ENCODE results near the gene PFKL. TPM values are rescaled to one million over a fixed set of nuclear protein-coding genes. Genes with fewer than 3 reads are reported as not detected.
A peak's percentile ranks its signal among the peaks of the same experiment; 100 is the strongest.

PFKL gene
- total RNA-seq, 2 experiments from 2014 or later = 218 to 221 TPM

- ChIA-PET CTCF (no interaction called here), POLR2A (no interaction called here)
- Mint-ChIP-seq H3K4me3 (no peak overlapping the region), H3K27ac (no peak overlapping the region), H3K27me3 (no peaks in the 10 kb centered on the region), H3K9me3 (no peaks in the 10 kb centered on the region), H3K4me1 (peaks cover 36% of the 10 kb centered on the region), H3K36me3 (ENCODE audit: low read depth) (no peaks in the 10 kb centered on the region)
- DNase-seq = no peak
These were observed 5.3 kb upstream of the PFKL start for GRCh38 chr21:44294391-44295162.

DNA sequence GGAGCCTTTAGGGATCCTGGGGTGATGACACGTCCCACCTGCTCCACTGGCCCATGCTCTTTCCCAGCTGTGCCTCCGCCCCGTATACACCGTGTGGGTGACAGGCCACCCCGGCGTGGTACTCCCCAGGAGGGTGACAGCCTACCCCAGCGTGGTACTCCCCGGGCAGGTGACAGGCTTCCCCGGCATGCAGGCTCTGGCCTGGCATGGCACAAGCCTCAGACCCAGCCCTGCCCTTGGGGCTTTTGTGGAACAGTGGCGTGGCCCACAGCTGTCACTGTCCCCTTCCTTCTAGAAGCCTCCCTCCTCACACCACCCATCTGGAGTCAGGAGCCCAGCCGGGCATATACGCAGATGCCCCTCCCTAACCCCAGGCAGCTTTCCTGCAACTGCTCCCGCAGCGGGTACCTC, 4.7 kb upstream of the PFKL start:
- peaks cover 36% of the 10 kb centered on the region for H3K4me1 Mint-ChIP-seq
- H3K4me3 Mint-ChIP-seq = no peak overlapping the region
- peak overlapping the region; percentile 6 for H3K27ac Mint-ChIP-seq
- H3K36me3 Mint-ChIP-seq (ENCODE audit: low read depth) = no peaks in the 10 kb centered on the region
- POLR2A ChIA-PET = interaction anchor here (1.8 kb wide), 1 partner anchor 8 kb away, joined by 4 read pairs; no protein-coding TSS in a partner anchor
- no peaks in the 10 kb centered on the region for H3K9me3 Mint-ChIP-seq
- H3K27me3 Mint-ChIP-seq = no peaks in the 10 kb centered on the region
- CTCF ChIA-PET = interaction anchor here (1.3 kb wide), 1 partner anchor 18 kb away, joined by 3 read pairs; no protein-coding TSS in a partner anchor
- no peak for DNase-seq

- no peak for DNase-seq
- ChIA-PET CTCF (interaction anchor here (1.3 kb wide), 1 partner anchor 18 kb away, joined by 3 read pairs; no protein-coding TSS in a partner anchor), POLR2A (interaction anchor here (1.8 kb wide), 1 partner anchor 9 kb away, joined by 4 read pairs; no protein-coding TSS in a partner anchor)
- Mint-ChIP-seq H3K27ac (peak overlapping the region; percentile 6), H3K4me1 (peaks cover 36% of the 10 kb centered on the region), H3K4me3 (no peak overlapping the region), H3K9me3 (no peaks in the 10 kb centered on the region), H3K27me3 (no peaks in the 10 kb centered on the region), H3K36me3 (ENCODE audit: low read depth) (peaks cover under 1% of the 10 kb centered on the region)
These were observed 4.2 kb upstream of the PFKL start for GRCh38 chr21:44295646-44296045.

- no peak for DNase-seq
- H3K27ac Mint-ChIP-seq = no peak overlapping the region
- peaks cover 41% of the 10 kb centered on the region for H3K4me1 Mint-ChIP-seq
- H3K27me3 Mint-ChIP-seq = no peaks in the 10 kb centered on the region
- H3K9me3 Mint-ChIP-seq = no peaks in the 10 kb centered on the region
- CTCF ChIA-PET = interaction anchor here (1.3 kb wide), 1 partner anchor 19 kb away, joined by 3 read pairs; no protein-coding TSS in a partner anchor
- POLR2A ChIA-PET = interaction anchor here (1.8 kb wide), 1 partner anchor 9 kb away, joined by 4 read pairs; no protein-coding TSS in a partner anchor
- H3K36me3 Mint-ChIP-seq (ENCODE audit: low read depth) = peaks cover 3% of the 10 kb centered on the region
- H3K4me3 Mint-ChIP-seq = no peak overlapping the region
These were observed 3.7 kb upstream of the PFKL start for GRCh38 chr21:44296103-44296519.

- CTCF ChIA-PET = interaction anchor here (1.2 to 1.7 kb wide), 2 partner anchors 203 to 317 kb away, joined by 4 to 5 read pairs; no protein-coding TSS in a partner anchor
- POLR2A ChIA-PET = interaction anchor here (1.0 to 2.1 kb wide), 3 partner anchors 10 to 42 kb away, joined by 3 to 4 read pairs (median 4); no protein-coding TSS in a partner anchor
- Mint-ChIP-seq H3K27ac (no peak overlapping the region), H3K27me3 (no peaks in the 10 kb centered on the region), H3K9me3 (no peaks in the 10 kb centered on the region), H3K4me3 (no peak overlapping the region), H3K36me3 (ENCODE audit: low read depth) (peaks cover 3% of the 10 kb centered on the region), H3K4me1 (peaks cover 49% of the 10 kb centered on the region)
- DNase-seq = no peak
These were observed 2.9 kb upstream of the PFKL start for GRCh38 chr21:44296916-44297315.

DNA sequence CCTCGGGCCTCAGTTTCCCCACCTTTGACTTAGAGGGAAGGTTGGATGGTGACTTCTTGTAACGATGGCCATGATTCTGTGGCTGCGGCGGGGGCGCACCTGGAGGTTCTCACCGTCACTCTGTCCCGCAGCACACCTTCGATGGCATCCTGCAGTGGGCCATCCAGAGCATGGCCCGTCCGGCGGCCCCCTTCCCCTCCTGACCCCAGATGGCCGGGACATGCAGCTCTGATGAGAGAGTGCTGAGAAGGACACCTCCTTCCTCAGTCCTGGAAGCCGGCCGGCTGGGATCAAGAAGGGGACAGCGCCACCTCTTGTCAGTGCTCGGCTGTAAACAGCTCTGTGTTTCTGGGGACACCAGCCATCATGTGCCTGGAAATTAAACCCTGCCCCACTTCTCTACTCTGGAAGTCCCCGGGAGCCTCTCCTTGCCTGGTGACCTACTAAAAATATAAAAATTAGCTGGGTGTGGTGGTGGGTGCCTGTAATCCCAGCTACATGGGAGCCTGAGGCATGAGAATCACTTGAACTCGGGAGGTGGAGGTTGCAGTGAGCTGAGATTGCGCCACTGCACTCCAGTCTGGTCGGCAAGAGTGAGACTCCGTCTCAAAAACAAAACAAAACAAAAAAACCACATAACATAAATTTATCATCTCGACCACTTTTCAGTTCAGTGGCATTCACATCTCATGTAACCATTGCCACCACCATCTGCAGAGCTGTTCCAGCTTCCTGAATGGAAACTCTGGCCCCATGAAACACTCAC, 2.1 kb upstream of the PFKL start:
- Mint-ChIP-seq H3K4me1 (peaks cover 55% of the 10 kb centered on the region), H3K9me3 (no peaks in the 10 kb centered on the region), H3K27ac (peak overlapping the region; percentile 67), H3K4me3 (no peak overlapping the region), H3K27me3 (no peaks in the 10 kb centered on the region), H3K36me3 (ENCODE audit: low read depth) (peaks cover 7% of the 10 kb centered on the region)
- CTCF ChIA-PET = interaction anchor here (0.6 to 1.7 kb wide), 8 partner anchors 28 to 381 kb away, joined by 3 to 5 read pairs (median 4); no protein-coding TSS in a partner anchor
- POLR2A ChIA-PET = interaction anchor here (1.0 to 2.1 kb wide), 2 partner anchors 29 to 41 kb away, joined by 3 to 4 read pairs; no protein-coding TSS in a partner anchor
- DNase-seq = peak; percentile 79

- no peaks in the 10 kb centered on the region for H3K9me3 Mint-ChIP-seq
- H3K27me3 Mint-ChIP-seq = no peaks in the 10 kb centered on the region
- peaks cover 7% of the 10 kb centered on the region for H3K36me3 Mint-ChIP-seq (ENCODE audit: low read depth)
- no peak for DNase-seq
- CTCF ChIA-PET = interaction anchor here (0.6 to 1.7 kb wide), 8 partner anchors 29 to 381 kb away, joined by 3 to 5 read pairs (median 4); no protein-coding TSS in a partner anchor
- no peak overlapping the region for H3K4me3 Mint-ChIP-seq
- H3K4me1 Mint-ChIP-seq = peaks cover 57% of the 10 kb centered on the region
- H3K27ac Mint-ChIP-seq = peak overlapping the region; percentile 67
- POLR2A ChIA-PET = interaction anchor here (2.1 kb wide), 1 partner anchor 40 kb away, joined by 4 read pairs; no protein-coding TSS in a partner anchor
These were observed 1.6 kb upstream of the PFKL start for GRCh38 chr21:44298301-44298700.

GRCh38 chr21:44299085-44299457, 782 bp upstream of the PFKL start:
- CTCF ChIA-PET = interaction anchor here (0.8 kb wide), 1 partner anchor 221 kb away, joined by 4 read pairs; no protein-coding TSS in a partner anchor
- H3K27me3 Mint-ChIP-seq = no peaks in the 10 kb centered on the region
- peak overlapping the region; percentile 96 for H3K27ac Mint-ChIP-seq
- H3K9me3 Mint-ChIP-seq = no peaks in the 10 kb centered on the region
- H3K36me3 Mint-ChIP-seq (ENCODE audit: low read depth) = peaks cover 13% of the 10 kb centered on the region
- H3K4me1 Mint-ChIP-seq = peaks cover 62% of the 10 kb centered on the region
- H3K4me3 Mint-ChIP-seq = peak overlapping the region; percentile 83
- POLR2A ChIA-PET = interaction anchor here (2.1 kb wide), 1 partner anchor 40 kb away, joined by 4 read pairs; no protein-coding TSS in a partner anchor
- no peak for DNase-seq

DNA sequence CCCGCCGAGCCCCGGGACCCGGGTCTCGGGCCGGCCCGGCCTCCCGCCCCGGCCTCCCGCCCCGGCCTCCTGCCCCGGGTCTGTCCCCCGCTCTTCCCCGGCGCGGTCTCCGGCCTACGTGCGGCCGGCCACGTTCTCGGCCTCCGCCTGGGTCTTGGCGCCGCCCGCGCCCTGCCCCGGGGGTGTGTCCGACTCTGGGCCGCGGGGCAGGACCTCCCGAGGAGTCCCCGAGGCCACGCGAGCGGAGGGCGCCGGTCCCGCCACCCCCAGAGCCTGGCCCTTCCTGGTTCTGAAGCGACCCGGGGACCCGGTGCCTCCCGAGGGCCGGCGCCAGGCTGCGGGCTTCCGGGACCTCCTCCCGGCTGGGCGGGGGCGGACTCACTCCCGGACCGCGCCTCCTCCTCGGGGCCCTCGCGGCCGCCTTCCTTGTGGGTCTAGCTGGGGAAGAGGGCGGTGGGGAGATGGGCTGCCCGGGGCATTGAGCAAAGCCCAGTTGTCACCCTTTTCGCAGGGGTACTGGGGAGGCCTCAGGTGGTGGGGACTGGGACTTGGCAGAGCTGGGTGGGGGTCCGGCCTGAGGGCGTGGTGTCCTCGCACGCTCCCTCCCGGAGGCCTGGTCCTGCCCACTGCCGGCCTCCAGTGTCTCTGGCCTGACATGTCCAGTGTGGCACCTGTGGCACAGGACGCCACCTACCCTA, 558 bp downstream of the PFKL start:
- ChIA-PET CTCF (interaction anchor here (0.6 kb wide), 2 partner anchors 179 to 434 kb away, joined by 3 read pairs; no protein-coding TSS in a partner anchor), POLR2A (interaction anchor here (0.7 to 0.9 kb wide), 2 partner anchors 13 to 38 kb away, joined by 3 read pairs; no protein-coding TSS in a partner anchor)
- Mint-ChIP-seq H3K27ac (peak overlapping the region; percentile 76), H3K4me3 (peak overlapping the region; percentile 82), H3K9me3 (no peaks in the 10 kb centered on the region), H3K27me3 (no peaks in the 10 kb centered on the region), H3K4me1 (peaks cover 60% of the 10 kb centered on the region), H3K36me3 (ENCODE audit: low read depth) (peaks cover 16% of the 10 kb centered on the region)
- DNase-seq = peak; percentile 73

GRCh38 chr21:44301141-44301540, 1.3 kb downstream of the PFKL start:
- Mint-ChIP-seq H3K27me3 (no peaks in the 10 kb centered on the region), H3K36me3 (ENCODE audit: low read depth) (peaks cover 16% of the 10 kb centered on the region), H3K4me1 (peaks cover 60% of the 10 kb centered on the region), H3K27ac (peak overlapping the region; percentile 76), H3K9me3 (no peaks in the 10 kb centered on the region), H3K4me3 (peak overlapping the region; percentile 82)
- ChIA-PET POLR2A (interaction anchor here (0.7 to 0.9 kb wide), 2 partner anchors 14 to 37 kb away, joined by 3 read pairs; no protein-coding TSS in a partner anchor), CTCF (interaction anchor here (0.6 kb wide), 1 partner anchor 435 kb away, joined by 3 read pairs; no protein-coding TSS in a partner anchor)
- no peak for DNase-seq

- peaks cover 61% of the 10 kb centered on the region for H3K4me1 Mint-ChIP-seq
- POLR2A ChIA-PET = no interaction called here
These were observed 2.1 kb downstream of the PFKL start for GRCh38 chr21:44301961-44302406.

More at GRCh38 chr21:44301961-44302406, 2.1 kb downstream of the PFKL start:
- CTCF ChIA-PET = no interaction called here
- no peaks in the 10 kb centered on the region for H3K9me3 Mint-ChIP-seq
- H3K27ac Mint-ChIP-seq = peak overlapping the region; percentile 54
- DNase-seq = no peak
- no peaks in the 10 kb centered on the region for H3K27me3 Mint-ChIP-seq
- peak overlapping the region; percentile 59 for H3K4me3 Mint-ChIP-seq
- H3K36me3 Mint-ChIP-seq (ENCODE audit: low read depth) = peaks cover 21% of the 10 kb centered on the region
